MM.1S (cell line): ENCODE results near the gene TYW3.

Experiments used
- EZH2 ChIP-seq: fragments of 300-600 bp; sonication (generic); optimal IDR thresholded peaks from 2 replicates; pipeline ENCODE3; 2017; ENCODE audit warnings: low read depth, mild to moderate bottlenecking, antibody characterized with exemption, low read length, mixed read lengths
- EZH2phosphoT487 ChIP-seq: fragments of 300-600 bp; sonication (generic); IDR thresholded peaks from 2 replicates; pipeline ENCODE4 v1.6.1; 2018; ENCODE audit warnings: antibody characterized with exemption, low read length
- TF ChIP-seq, protein P1 (sequence below): fragments of 300-600 bp; sonication (generic); IDR thresholded peaks from 2 replicates; pipeline ENCODE4 v1.5.1; 2016; ENCODE audit warnings: antibody characterized with exemption, low read length, mixed read lengths

GRCh38 chr1:74737333-74737732 lies 4.4 kb downstream of the TYW3 start:
- TF ChIP-seq, protein P1, sequence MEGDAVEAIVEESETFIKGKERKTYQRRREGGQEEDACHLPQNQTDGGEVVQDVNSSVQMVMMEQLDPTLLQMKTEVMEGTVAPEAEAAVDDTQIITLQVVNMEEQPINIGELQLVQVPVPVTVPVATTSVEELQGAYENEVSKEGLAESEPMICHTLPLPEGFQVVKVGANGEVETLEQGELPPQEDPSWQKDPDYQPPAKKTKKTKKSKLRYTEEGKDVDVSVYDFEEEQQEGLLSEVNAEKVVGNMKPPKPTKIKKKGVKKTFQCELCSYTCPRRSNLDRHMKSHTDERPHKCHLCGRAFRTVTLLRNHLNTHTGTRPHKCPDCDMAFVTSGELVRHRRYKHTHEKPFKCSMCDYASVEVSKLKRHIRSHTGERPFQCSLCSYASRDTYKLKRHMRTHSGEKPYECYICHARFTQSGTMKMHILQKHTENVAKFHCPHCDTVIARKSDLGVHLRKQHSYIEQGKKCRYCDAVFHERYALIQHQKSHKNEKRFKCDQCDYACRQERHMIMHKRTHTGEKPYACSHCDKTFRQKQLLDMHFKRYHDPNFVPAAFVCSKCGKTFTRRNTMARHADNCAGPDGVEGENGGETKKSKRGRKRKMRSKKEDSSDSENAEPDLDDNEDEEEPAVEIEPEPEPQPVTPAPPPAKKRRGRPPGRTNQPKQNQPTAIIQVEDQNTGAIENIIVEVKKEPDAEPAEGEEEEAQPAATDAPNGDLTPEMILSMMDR, result no peak
- TF ChIP-seq EZH2 (no peak), EZH2phosphoT487 (no peak)
